Mucosa of descending colon (tissue), 3 donors: Measurements from ENCODE around the gene VPS36. TPM values are rescaled to one million over a fixed set of nuclear protein-coding genes. Genes with fewer than 3 reads are reported as not detected.

Experiments used
- ATAC-seq: fragments of 200-7000 bp; cut with Tn5 transposase; one replicate; pipeline ENCODE4 v1.9.1; 2020; ENCODE audit warnings: mild to moderate bottlenecking, moderate library complexity
- DNase-seq, 3 donors: peaks; one replicate each; pipeline ENCODE4 v3.0.0-alpha.2; 2020
- H3K36me3 ChIP-seq: fragments of 200-600 bp; one replicate; pipeline ENCODE4 v1.8.0; 2021; ENCODE audit warnings: low read depth, mild to moderate bottlenecking
- H3K4me1 ChIP-seq: fragments of 200-600 bp; one replicate; pipeline ENCODE4 v1.8.0; 2021; ENCODE audit warnings: low read depth, mild to moderate bottlenecking
- H3K4me3 ChIP-seq: fragments of 200-600 bp; one replicate; pipeline ENCODE4 v1.8.0; 2021; ENCODE audit warnings: mild to moderate bottlenecking
- H3K9me3 ChIP-seq: fragments of 200-600 bp; one replicate; pipeline ENCODE4 v1.8.0; 2021; ENCODE audit warnings: mild to moderate bottlenecking
- CTCF ChIP-seq: fragments of 200-600 bp; IDR thresholded peaks from one replicate; pipeline ENCODE4 v1.8.0; 2022; ENCODE audit warnings: antibody characterized with exemption, mild to moderate bottlenecking
- intact Hi-C, 2 donors: fragments of 100-400 bp; cut with DNase I in 1 of 2; cut with micrococcal nuclease in 1 of 2; formaldehyde crosslinking; loops; one replicate each; pipeline versions ENCODE4 v1.11.0 to v1.11.1; 2022; cut with DNase I, micrococcal nuclease
- total RNA-seq, 3 donors: library from RNA; stranded (reverse); fragmentation: NEBNext Ultra II Directional in 2 of 3; extraction: Animal tissue kit (Norgen Biotek cat#: 25700) in 2 of 3; gene quantifications; one replicate each; pipeline versions ENCODE4 v1.2.1 to v1.2.4, GENCODE V29; 2021 to 2023
- donor health status: DM: no; HTN: no; CAD: no; lungs with moderate emphysema.
- donor health status: DM: no; HTN: no; CAD: no.
- donor health status: DM: no; HTN: yes; CAD: no.

The VPS36 gene
- total RNA-seq, 3 donors from 2014 or later: 44.3 to 71.3 (median 58.1) TPM

GRCh38 chr13:52399708-52400107 lies 50.7 kb downstream of the VPS36 start:
- no peak for TF ChIP-seq CTCF
- Histone ChIP-seq H3K9me3 (no peaks in the 10 kb centered on the region), H3K4me1 (no peaks in the 10 kb centered on the region), H3K4me3 (no peak overlapping the region), H3K36me3 (no peaks in the 10 kb centered on the region)
- ATAC-seq (no peak), DNase-seq (no peak)
- intact Hi-C loops: no loop called here

GRCh38 chr13:52399046-52399445 lies 51.4 kb downstream of the VPS36 start:
- Histone ChIP-seq H3K9me3 (no peaks in the 10 kb centered on the region), H3K36me3 (no peaks in the 10 kb centered on the region), H3K4me1 (no peaks in the 10 kb centered on the region), H3K4me3 (no peak overlapping the region)
- intact Hi-C loops: no loop called here
- no peak for DNase-seq
- no peak for TF ChIP-seq CTCF
- ATAC-seq: no peak

DNA sequence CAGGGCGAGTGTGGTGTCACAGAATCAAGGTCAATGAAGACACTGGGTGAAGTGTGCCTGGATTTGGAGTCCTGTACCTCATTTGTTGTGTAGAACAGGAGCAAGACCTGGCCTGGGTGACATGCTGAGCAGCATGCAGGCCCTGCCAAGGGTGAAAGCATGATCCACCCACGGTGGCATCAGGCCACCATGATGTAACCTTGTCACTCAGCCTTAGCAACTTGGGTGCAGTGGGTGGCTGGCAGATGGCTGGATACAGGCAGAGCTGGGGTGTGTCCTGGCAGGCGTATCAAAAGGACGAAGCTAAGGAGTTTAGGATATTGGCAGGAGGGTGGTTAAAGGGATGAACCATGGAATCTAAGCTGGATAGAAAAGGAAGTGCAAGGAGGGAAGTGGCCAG lies 54.7 kb downstream of the VPS36 start:
- Histone ChIP-seq H3K36me3 (no peaks in the 10 kb centered on the region), H3K4me1 (no peaks in the 10 kb centered on the region), H3K4me3 (no peak overlapping the region), H3K9me3 (no peaks in the 10 kb centered on the region)
- no peak for TF ChIP-seq CTCF
- intact Hi-C loops: no loop called here
- DNase-seq (no peak), ATAC-seq (no peak)

DNA sequence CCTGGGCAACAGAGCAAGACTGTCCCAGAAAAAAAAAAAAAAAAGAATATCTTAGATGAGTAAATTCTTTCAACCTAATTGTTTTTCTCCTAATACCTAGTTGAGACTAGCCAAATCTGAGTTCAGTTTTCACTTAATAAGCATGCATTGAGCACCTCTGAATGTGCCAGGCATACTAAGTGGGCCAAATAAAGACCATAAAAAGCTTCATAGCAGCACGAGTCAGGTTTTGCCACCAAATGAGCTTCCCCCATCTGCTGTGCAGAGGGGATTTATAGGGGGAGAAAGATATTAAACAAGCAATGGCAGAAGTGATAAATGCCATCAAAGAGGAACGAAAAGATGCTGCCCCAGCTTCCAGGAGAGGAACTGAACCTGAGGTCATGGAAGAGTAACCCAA lies 55.8 kb downstream of the VPS36 start:
- no peak for TF ChIP-seq CTCF
- Histone ChIP-seq H3K4me3 (no peak overlapping the region), H3K36me3 (no peaks in the 10 kb centered on the region), H3K9me3 (no peaks in the 10 kb centered on the region), H3K4me1 (no peaks in the 10 kb centered on the region)
- DNase-seq (no peak), ATAC-seq (no peak)
- intact Hi-C loops: no loop called here

DNA sequence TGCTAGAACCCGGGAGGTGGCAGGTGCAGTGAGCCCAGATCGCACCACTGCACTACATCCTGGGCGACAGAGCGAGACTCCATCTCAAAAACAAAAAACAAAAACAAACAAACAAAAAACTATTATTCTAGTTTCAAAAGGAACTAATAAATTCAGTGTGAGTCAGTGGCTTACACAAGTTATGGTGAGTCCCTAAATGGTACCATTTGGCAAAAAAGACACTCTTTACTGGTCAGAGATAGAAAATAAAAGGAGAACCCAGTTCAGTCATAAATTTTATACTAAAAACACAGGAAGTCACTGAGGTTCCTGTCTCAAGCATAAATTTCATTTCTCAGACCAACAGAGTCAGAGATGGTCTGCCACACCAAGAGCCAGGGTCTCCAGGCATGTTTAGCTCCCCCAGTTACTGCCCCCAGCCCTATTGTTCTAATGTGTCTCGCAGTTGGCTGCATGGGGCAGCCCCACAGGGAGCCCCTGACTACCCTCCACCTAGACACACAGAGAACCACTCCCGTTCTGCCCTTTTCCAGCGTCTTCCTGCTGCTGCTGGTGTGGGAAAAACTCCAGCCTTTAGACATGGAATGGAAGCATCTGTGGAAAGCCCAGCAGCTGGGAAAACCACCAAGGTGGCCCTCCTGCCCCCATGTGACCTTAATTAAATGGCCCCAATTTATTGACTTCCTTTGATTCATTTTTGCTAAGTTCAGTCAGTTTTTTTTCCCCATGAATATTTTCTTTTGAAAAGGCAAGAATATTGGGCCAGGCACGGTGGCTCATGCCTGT lies 56.7 kb downstream of the VPS36 start:
- no peak for ATAC-seq

More for the DNA sequence above, 56.7 kb downstream of the VPS36 start:
- intact Hi-C loops: no loop called here
- no peak for DNase-seq
- H3K9me3 ChIP-seq: no peaks in the 10 kb centered on the region
- no peak overlapping the region for H3K4me3 ChIP-seq
- no peaks in the 10 kb centered on the region for H3K36me3 ChIP-seq
- no peaks in the 10 kb centered on the region for H3K4me1 ChIP-seq
- TF ChIP-seq CTCF: no peak
